ENCODE results near the gene ELF4.

DNA sequence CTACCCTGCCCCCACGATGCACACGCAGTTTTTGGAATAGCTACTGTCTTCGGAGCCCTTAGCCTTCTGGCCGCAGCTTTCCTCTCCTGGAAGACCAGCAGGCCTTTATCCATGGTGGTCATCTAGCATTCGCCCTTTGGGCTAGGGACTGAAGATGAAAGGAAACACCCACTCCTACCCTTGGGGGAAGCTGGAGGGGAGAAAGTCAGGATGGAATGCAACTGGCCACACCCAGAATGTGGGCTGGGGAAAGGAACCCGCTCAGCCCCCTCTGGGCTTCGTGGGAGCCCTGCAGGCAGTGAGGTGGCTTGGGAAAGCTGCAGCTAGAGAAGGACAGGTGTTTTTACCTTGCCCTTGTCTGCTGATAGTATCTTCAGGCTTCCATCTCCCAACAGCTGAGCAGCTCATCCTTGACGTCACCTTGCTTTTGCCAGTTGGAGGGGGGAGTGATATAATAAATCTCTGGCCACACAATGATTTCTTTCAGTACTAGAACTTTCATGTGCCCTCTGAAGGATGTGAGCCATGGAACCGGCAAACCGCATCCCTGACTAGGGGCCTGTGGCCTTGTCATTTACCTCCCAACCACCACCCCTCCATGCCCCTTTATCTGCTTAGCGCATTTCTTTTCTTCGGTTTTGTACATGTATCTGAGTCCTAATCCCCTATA, 59.0 kb downstream of the ELF4 start:
- TF ChIP-seq, protein P1, sequence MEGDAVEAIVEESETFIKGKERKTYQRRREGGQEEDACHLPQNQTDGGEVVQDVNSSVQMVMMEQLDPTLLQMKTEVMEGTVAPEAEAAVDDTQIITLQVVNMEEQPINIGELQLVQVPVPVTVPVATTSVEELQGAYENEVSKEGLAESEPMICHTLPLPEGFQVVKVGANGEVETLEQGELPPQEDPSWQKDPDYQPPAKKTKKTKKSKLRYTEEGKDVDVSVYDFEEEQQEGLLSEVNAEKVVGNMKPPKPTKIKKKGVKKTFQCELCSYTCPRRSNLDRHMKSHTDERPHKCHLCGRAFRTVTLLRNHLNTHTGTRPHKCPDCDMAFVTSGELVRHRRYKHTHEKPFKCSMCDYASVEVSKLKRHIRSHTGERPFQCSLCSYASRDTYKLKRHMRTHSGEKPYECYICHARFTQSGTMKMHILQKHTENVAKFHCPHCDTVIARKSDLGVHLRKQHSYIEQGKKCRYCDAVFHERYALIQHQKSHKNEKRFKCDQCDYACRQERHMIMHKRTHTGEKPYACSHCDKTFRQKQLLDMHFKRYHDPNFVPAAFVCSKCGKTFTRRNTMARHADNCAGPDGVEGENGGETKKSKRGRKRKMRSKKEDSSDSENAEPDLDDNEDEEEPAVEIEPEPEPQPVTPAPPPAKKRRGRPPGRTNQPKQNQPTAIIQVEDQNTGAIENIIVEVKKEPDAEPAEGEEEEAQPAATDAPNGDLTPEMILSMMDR (conservative IDR thresholded peaks at IDR 0.05 in 1 of 2, IDR thresholded peaks at IDR 0.05 in 1 of 2; ENCODE audit: low read depth in 1 of 2, low read length in 2 of 2), result no peak
- no peak for TF ChIP-seq EZH2 (IDR thresholded peaks at IDR 0.05; ENCODE audit: low read length, missing control alignments)
